DND-41 (cell line): ENCODE measurements around the gene OPTN.
"Not testable (repeated sequence)": the region's sequence is repeated elsewhere in the genome, so short reads cannot be mapped to it uniquely, and the experiment has no call there.

Experiments used
- ATAC-seq: fragments of 200-7000 bp; cut with Tn5 transposase; 3 replicates; pipeline ENCODE4 v1.9.1; 2021; ENCODE audit warnings: low read depth; ENCODE audit not compliant: insufficient read depth
- DNase-seq: peaks from one replicate; pipeline ENCODE4 v3.0.0-alpha.2; 2020
- H2AFZ ChIP-seq: 2 replicates; pipeline ENCODE4 v1.6.0; 2012; ENCODE audit warnings: low read depth, low read length
- H3K27ac ChIP-seq: 2 replicates; pipeline ENCODE4 v1.5.1; 2012; ENCODE audit warnings: low read length, inconsistent platforms
- H3K27me3 ChIP-seq: fragments of 200-600 bp; sonication (generic); 2 replicates; pipeline ENCODE4 v1.6.0; 2012; ENCODE audit warnings: low read length, mild to moderate bottlenecking, inconsistent platforms; ENCODE audit not compliant: insufficient read depth, poor library complexity
- H3K36me3 ChIP-seq: 2 replicates; pipeline ENCODE4 v1.5.1; 2012; ENCODE audit warnings: low read length, inconsistent platforms; ENCODE audit not compliant: insufficient read depth
- H3K4me1 ChIP-seq: 2 replicates; pipeline ENCODE4 v1.5.1; 2012; ENCODE audit warnings: mild to moderate bottlenecking, low read length; ENCODE audit not compliant: insufficient read depth
- H3K4me2 ChIP-seq: 2 replicates; pipeline ENCODE4 v1.6.0; 2012; ENCODE audit warnings: mild to moderate bottlenecking, moderate library complexity, low read length, inconsistent platforms; ENCODE audit not compliant: insufficient read depth
- H3K4me3 ChIP-seq, 2 experiments: fragments of 200-600 bp in 1 of 2; shearing (Covaris generic) in 1 of 2; 2 replicates each; pipeline ENCODE4 v1.5.1; 2012 to 2016; ENCODE audit warnings: inconsistent platforms in 2 of 2, low read length in 2 of 2, mild to moderate bottlenecking in 2 of 2, low read depth in 1 of 2, moderate library complexity in 1 of 2
- H3K79me2 ChIP-seq: 2 replicates; pipeline ENCODE4 v1.6.0; 2012; ENCODE audit warnings: low read length, inconsistent platforms; ENCODE audit not compliant: insufficient read depth
- H3K9ac ChIP-seq: 2 replicates; pipeline ENCODE4 v1.6.0; 2012; ENCODE audit warnings: low read depth, mild to moderate bottlenecking, inconsistent platforms, low read length, moderate library complexity
- H3K9me3 ChIP-seq: 2 replicates; pipeline ENCODE4 v1.5.1; 2012; ENCODE audit warnings: low read length, moderate library complexity, mild to moderate bottlenecking, inconsistent platforms; ENCODE audit not compliant: insufficient read depth, severe bottlenecking
- H4K20me1 ChIP-seq: 2 replicates; pipeline ENCODE4 v1.6.0; 2012; ENCODE audit warnings: low read length; ENCODE audit not compliant: insufficient read depth
- EZH2 ChIP-seq: IDR thresholded peaks from 3 replicates; pipeline ENCODE4 v1.6.1; 2012; ENCODE audit warnings: borderline replicate concordance, low read depth, mild to moderate bottlenecking, moderate library complexity, low read length, inconsistent platforms; ENCODE audit not compliant: severe bottlenecking
- TF ChIP-seq, protein P1 (sequence below): IDR thresholded peaks from 2 replicates; pipeline ENCODE4 v1.5.1; 2012; ENCODE audit warnings: borderline replicate concordance, low read length, moderate library complexity, mild to moderate bottlenecking; ENCODE audit not compliant: poor library complexity, severe bottlenecking; ENCODE audit errors: extremely low read depth

The OPTN gene

DNA sequence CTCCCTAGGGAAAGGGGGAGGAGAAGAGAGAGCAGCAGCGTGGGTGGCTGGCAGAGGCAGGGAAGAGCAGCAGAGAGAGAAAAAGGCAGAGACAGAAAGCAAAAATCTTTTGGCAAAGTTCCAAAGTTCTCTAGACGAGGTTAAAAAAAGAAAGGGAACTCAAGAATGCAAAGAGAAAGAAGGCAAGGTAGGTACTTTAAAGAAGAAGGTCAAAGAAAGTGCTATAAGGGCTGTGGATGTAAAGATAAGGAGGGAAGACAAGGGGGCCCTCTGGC lies 20.2 kb upstream of the OPTN start:
- Histone ChIP-seq H4K20me1 (no peaks in the 10 kb centered on the region), H3K4me2 (no peak overlapping the region), H3K36me3 (no peaks in the 10 kb centered on the region), H3K9me3 (peaks cover 18% of the 10 kb centered on the region), H3K4me3 (no peak overlapping the region), H3K27me3 (no peaks in the 10 kb centered on the region), H2AFZ (no peak overlapping the region), H3K79me2 (no peaks in the 10 kb centered on the region), H3K9ac (no peak overlapping the region), H3K27ac (no peak overlapping the region), H3K4me1 (no peaks in the 10 kb centered on the region)
- ATAC-seq (no peak), DNase-seq (no peak)
- TF ChIP-seq EZH2 = no peak
- TF ChIP-seq, protein P1, sequence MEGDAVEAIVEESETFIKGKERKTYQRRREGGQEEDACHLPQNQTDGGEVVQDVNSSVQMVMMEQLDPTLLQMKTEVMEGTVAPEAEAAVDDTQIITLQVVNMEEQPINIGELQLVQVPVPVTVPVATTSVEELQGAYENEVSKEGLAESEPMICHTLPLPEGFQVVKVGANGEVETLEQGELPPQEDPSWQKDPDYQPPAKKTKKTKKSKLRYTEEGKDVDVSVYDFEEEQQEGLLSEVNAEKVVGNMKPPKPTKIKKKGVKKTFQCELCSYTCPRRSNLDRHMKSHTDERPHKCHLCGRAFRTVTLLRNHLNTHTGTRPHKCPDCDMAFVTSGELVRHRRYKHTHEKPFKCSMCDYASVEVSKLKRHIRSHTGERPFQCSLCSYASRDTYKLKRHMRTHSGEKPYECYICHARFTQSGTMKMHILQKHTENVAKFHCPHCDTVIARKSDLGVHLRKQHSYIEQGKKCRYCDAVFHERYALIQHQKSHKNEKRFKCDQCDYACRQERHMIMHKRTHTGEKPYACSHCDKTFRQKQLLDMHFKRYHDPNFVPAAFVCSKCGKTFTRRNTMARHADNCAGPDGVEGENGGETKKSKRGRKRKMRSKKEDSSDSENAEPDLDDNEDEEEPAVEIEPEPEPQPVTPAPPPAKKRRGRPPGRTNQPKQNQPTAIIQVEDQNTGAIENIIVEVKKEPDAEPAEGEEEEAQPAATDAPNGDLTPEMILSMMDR = no peak

DNA sequence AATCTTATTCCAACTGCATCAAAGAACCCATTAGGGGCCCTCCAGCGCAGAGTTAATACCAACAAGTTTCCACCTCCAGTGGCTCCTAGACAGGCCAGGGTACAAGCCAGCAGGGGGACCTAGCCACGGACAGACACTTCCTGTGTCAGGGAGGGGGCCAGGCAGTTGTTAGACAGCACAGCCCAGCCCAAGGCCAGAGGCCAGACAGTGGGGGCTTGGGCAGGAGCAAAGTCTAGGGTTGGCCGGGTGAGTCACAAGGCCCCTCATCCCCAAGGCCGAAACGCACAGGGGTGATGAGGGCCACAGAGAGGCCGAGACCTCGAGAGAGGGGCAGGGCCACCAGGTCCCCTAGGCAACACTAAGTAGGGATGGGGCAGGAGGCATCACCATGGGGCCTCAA lies 19.3 kb upstream of the OPTN start:
- Histone ChIP-seq H4K20me1 (no peaks in the 10 kb centered on the region), H3K4me2 (no peak overlapping the region), H3K27ac (no peak overlapping the region), H3K9me3 (peaks cover 18% of the 10 kb centered on the region), H3K79me2 (no peaks in the 10 kb centered on the region), H3K4me1 (no peaks in the 10 kb centered on the region), H3K9ac (no peak overlapping the region), H2AFZ (no peak overlapping the region), H3K27me3 (no peaks in the 10 kb centered on the region), H3K36me3 (no peaks in the 10 kb centered on the region), H3K4me3 (no peak overlapping the region)
- DNase-seq (no peak), ATAC-seq (no peak)
- TF ChIP-seq, protein P1 = no peak
- TF ChIP-seq EZH2 = no peak

DNA sequence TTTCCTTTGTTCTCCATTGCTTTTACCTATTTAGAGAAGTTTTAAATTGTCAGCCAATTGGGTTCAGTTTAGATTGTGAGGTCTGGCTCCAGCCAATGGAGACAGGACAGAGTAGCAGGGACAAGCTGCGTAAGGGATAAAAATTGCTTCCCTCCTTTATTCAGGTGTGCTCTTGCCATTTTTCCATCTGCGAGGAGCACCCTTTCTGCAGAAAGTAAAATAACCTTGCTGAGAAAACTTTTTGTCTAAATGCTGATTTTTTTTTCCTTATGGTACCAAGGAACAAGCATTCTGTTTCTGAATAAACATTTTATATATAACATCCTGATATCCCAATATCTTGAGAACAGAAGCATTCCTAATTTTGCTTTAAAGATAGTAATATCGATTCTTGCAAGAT lies 16.3 kb upstream of the OPTN start:
- not testable (repeated sequence) for ATAC-seq, H3K9ac ChIP-seq, H3K4me3 ChIP-seq, H3K79me2 ChIP-seq, H3K36me3 ChIP-seq, H3K4me2 ChIP-seq, H4K20me1 ChIP-seq, H3K4me1 ChIP-seq, H3K27me3 ChIP-seq, H2AFZ ChIP-seq, DNase-seq, H3K27ac ChIP-seq
- peaks cover 18% of the 10 kb centered on the region for H3K9me3 ChIP-seq

DNA sequence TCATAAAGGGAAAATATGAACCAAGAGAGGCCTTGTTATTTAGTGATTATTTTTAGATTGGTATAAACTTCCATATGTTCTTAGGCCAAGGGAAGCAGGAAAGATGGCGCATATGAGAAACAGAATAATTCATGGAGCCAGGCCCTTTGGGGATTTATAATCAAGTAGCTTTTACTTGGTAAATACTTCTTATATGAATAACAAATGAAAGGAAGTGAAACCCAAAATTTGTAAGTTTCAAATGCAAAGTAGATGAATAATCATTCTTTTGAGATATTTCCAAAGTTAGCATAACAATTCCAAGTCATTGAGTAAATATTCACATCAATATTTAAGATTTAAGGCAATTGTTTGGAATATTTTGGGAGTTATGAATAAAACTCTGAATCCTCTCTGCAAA lies 13.9 kb upstream of the OPTN start:
- H3K4me1 ChIP-seq = no peaks in the 10 kb centered on the region
- no peaks in the 10 kb centered on the region for H3K36me3 ChIP-seq
- no peak for ATAC-seq
- no peaks in the 10 kb centered on the region for H4K20me1 ChIP-seq
- TF ChIP-seq, protein P1 = no peak
- no peak for TF ChIP-seq EZH2
- H3K4me3 ChIP-seq = no peak overlapping the region
- H3K27me3 ChIP-seq = no peaks in the 10 kb centered on the region
- no peak overlapping the region for H3K4me2 ChIP-seq
- DNase-seq = no peak
- no peaks in the 10 kb centered on the region for H3K79me2 ChIP-seq
- H3K9me3 ChIP-seq = peaks cover 10% of the 10 kb centered on the region
- H3K9ac ChIP-seq = no peak overlapping the region
- no peak overlapping the region for H3K27ac ChIP-seq
- no peak overlapping the region for H2AFZ ChIP-seq
